Left forelimb (tissue), 1 donor: Measurements from ENCODE around the gene ATF6.

ENCODE experiments used
- DNase-seq: peaks from one replicate; pipeline ENCODE4 v3.0.0-alpha.2; 2018; ENCODE audit warnings: low spot score

ATF6 gene

GRCh38 chr1:162003830-162004215, 237.7 kb downstream of the ATF6 start:
- no peak for DNase-seq

GRCh38 chr1:162004441-162004950, 238.4 kb downstream of the ATF6 start:
- no peak for DNase-seq

GRCh38 chr1:162006081-162006480, 240.0 kb downstream of the ATF6 start:
- no peak for DNase-seq

GRCh38 chr1:162007466-162007865, 241.3 kb downstream of the ATF6 start:
- DNase-seq, result no peak

GRCh38 chr1:162008799-162009198, 242.7 kb downstream of the ATF6 start:
- DNase-seq, result no peak

GRCh38 chr1:162009501-162010174, 243.5 kb downstream of the ATF6 start:
- DNase-seq, result no peak

- DNase-seq, result no peak
Measured at GRCh38 chr1:162010175-162010506, 244.0 kb downstream of the ATF6 start.

- DNase-seq, result peak; percentile 79
Measured at GRCh38 chr1:162011337-162012012, 245.4 kb downstream of the ATF6 start.

- DNase-seq, result no peak
Measured at GRCh38 chr1:162013289-162013688, 247.2 kb downstream of the ATF6 start.
